Omental fat pad (tissue), 4 donors: ENCODE results near the gene FXYD5. TPM values are rescaled to one million over a fixed set of nuclear protein-coding genes. Genes with fewer than 3 reads are reported as not detected.

ENCODE experiments used
- ATAC-seq: fragments of 150-250 bp; one replicate; pipeline ENCODE4 v1.9.1; 2016; ENCODE audit warnings: mild to moderate bottlenecking, moderate library complexity; ENCODE audit not compliant: low FRiP score
- DNase-seq: peaks from one replicate; pipeline ENCODE4 v3.0.0-alpha.2; 2019; ENCODE audit warnings: low spot score
- total RNA-seq, 4 donors: library from RNA; depleted of rRNA; stranded (reverse); fragments of >200 nt; gene quantifications; one replicate each; pipeline ENCODE4 v1.1.0, GENCODE V29; 2016
- TF ChIP-seq, protein P1 (sequence below), 3 donors: fragments of 450-650 bp; IDR thresholded peaks; one replicate each; pipeline ENCODE4 v1.5.1; 2016 to 2017; ENCODE audit warnings: antibody characterized with exemption in 3 of 3, mild to moderate bottlenecking in 3 of 3, moderate library complexity in 2 of 3

FXYD5 gene
- total RNA-seq, 4 donors from 2014 or later, result 68.9 to 129 (median 88.8) TPM

DNA sequence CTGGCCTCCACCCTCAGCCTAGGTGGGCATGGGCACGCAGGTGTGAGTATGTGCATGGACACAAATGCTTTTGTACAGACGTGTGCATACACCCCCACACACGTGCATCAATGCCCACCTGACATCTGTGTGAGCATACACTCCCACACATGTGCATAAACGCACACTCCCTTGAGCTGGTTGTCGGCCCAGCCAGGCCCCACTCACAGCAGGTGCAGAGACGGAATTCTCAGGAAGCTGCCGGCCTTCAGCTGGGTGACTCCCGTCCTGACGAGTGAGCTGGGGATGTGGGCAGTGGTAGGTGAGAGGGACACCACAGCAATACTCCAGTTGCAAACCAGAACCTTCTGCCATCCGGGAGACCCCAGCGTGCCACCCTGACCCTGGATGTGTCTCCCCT lies 20.7 kb upstream of the FXYD5 start:
- no peak for ATAC-seq
- TF ChIP-seq, protein P1, sequence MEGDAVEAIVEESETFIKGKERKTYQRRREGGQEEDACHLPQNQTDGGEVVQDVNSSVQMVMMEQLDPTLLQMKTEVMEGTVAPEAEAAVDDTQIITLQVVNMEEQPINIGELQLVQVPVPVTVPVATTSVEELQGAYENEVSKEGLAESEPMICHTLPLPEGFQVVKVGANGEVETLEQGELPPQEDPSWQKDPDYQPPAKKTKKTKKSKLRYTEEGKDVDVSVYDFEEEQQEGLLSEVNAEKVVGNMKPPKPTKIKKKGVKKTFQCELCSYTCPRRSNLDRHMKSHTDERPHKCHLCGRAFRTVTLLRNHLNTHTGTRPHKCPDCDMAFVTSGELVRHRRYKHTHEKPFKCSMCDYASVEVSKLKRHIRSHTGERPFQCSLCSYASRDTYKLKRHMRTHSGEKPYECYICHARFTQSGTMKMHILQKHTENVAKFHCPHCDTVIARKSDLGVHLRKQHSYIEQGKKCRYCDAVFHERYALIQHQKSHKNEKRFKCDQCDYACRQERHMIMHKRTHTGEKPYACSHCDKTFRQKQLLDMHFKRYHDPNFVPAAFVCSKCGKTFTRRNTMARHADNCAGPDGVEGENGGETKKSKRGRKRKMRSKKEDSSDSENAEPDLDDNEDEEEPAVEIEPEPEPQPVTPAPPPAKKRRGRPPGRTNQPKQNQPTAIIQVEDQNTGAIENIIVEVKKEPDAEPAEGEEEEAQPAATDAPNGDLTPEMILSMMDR (IDR thresholded peaks at IDR 0.05), result no peak

DNA sequence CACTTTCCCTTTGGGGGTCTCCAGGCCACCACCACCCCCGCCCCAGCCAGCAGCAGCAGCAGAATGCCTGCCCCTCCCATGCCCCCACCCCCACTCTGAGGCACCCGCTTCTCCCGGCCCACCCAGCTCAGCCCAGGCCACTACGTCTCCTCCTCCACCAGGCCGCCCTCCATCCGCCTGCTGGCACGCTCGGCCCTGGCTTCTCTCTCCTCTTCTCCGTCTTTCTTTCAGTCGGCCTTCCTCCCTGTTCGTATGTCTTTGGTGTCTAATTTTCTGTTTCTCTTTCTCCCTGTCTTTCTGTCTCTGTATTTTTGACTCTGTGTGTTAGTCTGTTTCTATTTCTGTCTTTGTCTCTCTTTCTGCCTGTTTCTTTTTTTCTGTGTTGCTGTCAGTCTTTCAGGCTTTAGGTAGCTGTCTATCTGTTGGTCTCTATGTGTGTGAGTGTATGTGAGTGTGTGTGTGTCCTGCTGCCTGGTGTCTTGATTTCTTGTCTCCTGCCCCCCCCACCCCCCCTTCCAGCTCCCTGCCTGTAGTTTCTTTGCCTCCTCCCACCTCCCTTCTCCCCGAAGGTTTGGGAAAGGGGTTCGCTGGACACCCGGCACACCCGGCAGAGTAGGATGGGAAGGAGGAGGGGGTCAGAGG lies 19.8 kb upstream of the FXYD5 start, which contains the start of gene LGI4:
TSS of gene LGI4 (minus strand) at position 459 of the 642 bp plus-strand sequence. CDS start at position 80, 379 bp downstream.
- no peak for DNase-seq
- ATAC-seq, result no peak
- TF ChIP-seq, protein P1 (IDR thresholded peaks at IDR 0.05), result no peak

More for the DNA sequence above, 20.7 kb upstream of the FXYD5 start:
- DNase-seq, result no peak

DNA sequence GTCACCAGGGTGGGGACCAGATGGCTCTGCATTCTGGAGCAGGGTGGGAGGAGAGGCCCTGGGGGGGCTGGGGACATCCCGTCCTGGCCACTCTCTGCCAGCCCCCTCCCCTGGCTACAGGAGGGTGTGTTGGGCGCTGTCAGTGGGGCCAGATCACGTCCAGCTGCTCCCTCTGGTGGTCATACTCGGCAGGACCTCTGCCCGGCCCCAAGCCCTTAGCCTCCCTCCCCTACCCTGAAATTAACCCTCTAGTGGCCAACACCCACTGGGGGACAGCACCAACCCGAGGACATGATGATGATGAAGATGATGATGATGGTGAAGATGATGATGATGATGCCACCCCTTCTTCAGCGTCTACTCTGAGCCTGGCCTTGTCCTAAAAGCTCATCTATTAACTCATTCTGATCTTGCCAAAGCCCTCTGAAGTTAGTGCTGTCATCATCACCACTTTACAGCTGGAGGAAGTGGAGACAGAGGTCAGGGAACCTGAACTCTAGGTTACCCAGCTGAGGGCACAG lies 19.1 kb upstream of the FXYD5 start:
- DNase-seq (peak; percentile 51), ATAC-seq (peak; percentile 63)

DNA sequence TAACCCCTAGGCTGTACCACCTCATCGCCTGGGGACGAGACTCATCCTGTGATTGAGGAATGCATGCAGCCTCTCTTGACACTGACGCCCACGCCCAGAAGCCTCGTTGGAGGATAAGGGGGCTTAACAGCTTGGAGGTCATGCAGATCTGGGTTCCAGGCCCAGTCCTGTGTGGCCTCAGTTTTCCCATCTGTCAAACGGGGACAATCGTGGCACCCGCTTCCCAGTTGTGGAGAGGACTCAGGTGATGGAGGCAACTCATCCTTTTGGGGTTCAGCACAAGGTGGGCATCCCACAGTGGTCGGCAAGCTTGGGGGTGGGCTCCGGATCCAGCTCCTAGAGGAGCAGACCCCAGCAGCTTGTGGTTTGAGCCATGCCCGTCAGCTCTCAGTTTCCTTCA lies 18.3 kb upstream of the FXYD5 start:
- no peak for DNase-seq
- no peak for ATAC-seq
- TF ChIP-seq, protein P1 (IDR thresholded peaks at IDR 0.05), result no peak

More for the DNA sequence above, 19.1 kb upstream of the FXYD5 start:
- TF ChIP-seq, protein P1 (IDR thresholded peaks at IDR 0.05), result peak in 2 of 3 donors; percentile 51 to 77

DNA sequence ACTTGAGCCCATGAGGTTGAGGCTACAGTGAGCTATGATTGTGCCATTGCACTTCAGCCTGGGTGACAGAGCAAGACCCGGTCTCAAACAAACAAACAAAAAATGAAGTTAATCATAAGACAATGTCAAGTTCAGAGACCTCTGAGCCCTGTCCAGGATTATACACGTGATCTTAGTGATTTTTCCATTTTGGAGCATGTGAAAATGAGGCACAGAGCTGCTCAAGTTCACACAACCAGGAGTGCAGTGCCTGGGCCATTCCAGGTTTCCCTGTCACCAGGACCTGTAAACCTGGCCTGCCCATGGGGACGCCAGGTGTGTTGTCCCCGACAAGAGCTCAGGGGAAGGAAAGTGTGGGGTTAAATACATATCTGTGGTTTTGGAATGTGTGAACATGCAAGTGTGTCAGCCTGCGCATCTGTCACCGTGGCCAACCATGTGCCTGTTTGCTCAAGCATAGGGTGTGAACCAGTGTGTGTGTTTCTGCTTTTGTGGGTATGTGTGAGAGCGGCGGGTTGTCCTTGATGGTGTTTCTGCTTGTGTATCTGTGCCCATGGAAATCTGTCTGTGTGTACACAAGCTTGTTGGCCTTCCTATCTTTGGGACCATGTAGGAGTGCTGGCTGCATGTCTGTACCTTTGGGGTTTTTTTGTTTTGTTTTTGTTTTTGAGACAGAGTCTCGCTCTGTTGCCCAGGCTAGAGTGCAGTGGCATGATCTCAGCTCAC lies 17.4 kb upstream of the FXYD5 start:
- TF ChIP-seq, protein P1 (IDR thresholded peaks at IDR 0.05), result no peak
- ATAC-seq (no peak), DNase-seq (no peak)

DNA sequence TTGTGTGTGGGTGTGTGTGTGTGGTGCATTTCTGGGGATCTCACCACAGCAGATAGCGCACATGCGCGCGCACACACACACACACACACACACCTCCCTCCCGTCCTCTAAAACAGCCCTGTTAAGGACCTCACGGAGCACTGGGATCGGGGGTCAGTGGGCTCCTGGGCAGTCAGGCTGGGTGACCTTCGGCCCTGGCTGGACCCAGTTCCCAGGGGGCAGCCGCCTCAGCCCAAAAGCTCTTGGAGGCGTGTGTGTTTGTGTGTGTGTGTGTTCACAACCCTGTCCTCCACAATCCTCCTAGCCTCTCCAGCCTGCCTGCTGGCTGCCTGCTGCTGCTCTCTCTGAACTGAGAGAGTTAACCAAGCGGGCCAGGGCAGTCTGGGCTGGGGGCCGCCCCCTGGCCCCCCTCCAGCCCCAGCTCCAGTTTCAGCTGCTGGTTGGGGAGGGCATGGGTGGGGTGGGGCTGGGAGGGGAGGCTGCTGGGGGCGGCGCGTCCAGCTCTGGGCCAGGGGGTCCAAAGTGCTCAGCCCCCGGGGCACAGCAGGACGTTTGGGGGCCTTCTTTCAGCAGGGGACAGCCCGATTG lies 16.1 kb upstream of the FXYD5 start, which contains the start of gene FXYD1:
TSS of gene FXYD1 (plus strand) at position 520 of the 588 bp plus-strand sequence. CDS start 1,256 bp downstream, outside the sequence.
- ATAC-seq, result peak; percentile 15
- DNase-seq, result no peak

More for the DNA sequence above, 16.1 kb upstream of the FXYD5 start, which contains the start of gene FXYD1:
- TF ChIP-seq, protein P1 (IDR thresholded peaks at IDR 0.05), result no peak
